ENCODE data around the gene ASF1A. TPM values are rescaled to one million over a fixed set of nuclear protein-coding genes. Genes with fewer than 3 reads are reported as not detected.

The ASF1A gene
- total and polyA plus RNA-seq, 9 of the 15 experiments (the other 6 are each of a cell fraction or from before 2014, with no cell fraction given): 31.5 to 45.3 (median 34.8) TPM

- Histone ChIP-seq H3K27ac (ENCODE audit: extremely low read depth, low read depth, low read length) (no peak overlapping the region), H3K9ac (ENCODE audit: insufficient read depth in 1 of 2, low read depth in 2 of 2, low read length in 2 of 2) (no peak overlapping the region), H3K9me1 (ENCODE audit: control insufficient read depth, insufficient read depth, low read length) (no peaks in the 10 kb centered on the region), H3K4me3 (no peak overlapping the region), H4K20me1 (replicated peaks; ENCODE audit: control insufficient read depth, insufficient read depth, low read length) (no peaks in the 10 kb centered on the region), H3K4me2 (ENCODE audit: insufficient read depth, low read length) (no peak overlapping the region), H3K9me3 (replicated peaks; ENCODE audit: control insufficient read depth, insufficient read depth, low read depth, low read length) (no peaks in the 10 kb centered on the region), H3K27me3 (ENCODE audit: control insufficient read depth in 2 of 2, insufficient read depth in 2 of 2, low read length in 2 of 2) (no peaks in the 10 kb centered on the region), H3K36me3 (ENCODE audit: control insufficient read depth, insufficient read depth, low read length) (peaks cover 3% of the 10 kb centered on the region; the same call in 2 of the 3 replicates), H2AFZ (ENCODE audit: low read depth, low read length) (no peak overlapping the region), H3K79me2 (ENCODE audit: control insufficient read depth, insufficient read depth, low read length) (no peaks in the 10 kb centered on the region), H3K4me1 (replicated peaks in 1 of 2; ENCODE audit: control insufficient read depth in 2 of 2, insufficient read depth in 2 of 2, low read length in 2 of 2) (no peaks in the 10 kb centered on the region)
- ChIA-PET CTCF (ENCODE audit: low intra/inter-chr PET ratio) (no interaction called here), POLR2A (interaction anchor here (0.7 kb wide), 1 partner anchor 183 kb away, joined by 3 read pairs; no protein-coding TSS in a partner anchor)
- WGBS (ENCODE audit: insufficient coverage, low coverage, missing lambda C conversion rate): 89% methylated on average over 4 of the region's 4 CpGs
- DNase-seq (ENCODE audit: extremely low read depth in 1 of 4, low spot score in 3 of 4): no peak
- ATAC-seq: no peak
- no TSS peak for BruUV-seq (replicated peaks)
- FAIRE-seq: no peak
- intact Hi-C loops (cut with micrococcal nuclease): no loop called here
- in situ Hi-C loops (cut with MboI): no loop called here
- no peak for TF ChIP-seq MIER1 (IDR thresholded peaks at IDR 0.05; ENCODE audit: low read depth)
- TF ChIP-seq SIN3B (IDR thresholded peaks at IDR 0.05; ENCODE audit: low read depth): no peak
- TF ChIP-seq CXXC5 (CRISPR knock-in tag; IDR thresholded peaks at IDR 0.05): no peak
- TF ChIP-seq ZNF224 (CRISPR knock-in tag; IDR thresholded peaks at IDR 0.05): no peak
- TF ChIP-seq TAL1 (IDR thresholded peaks at IDR 0.05): no peak
- TF ChIP-seq BCOR (IDR thresholded peaks at IDR 0.05): no peak
- TF ChIP-seq SMARCB1 (IDR thresholded peaks at IDR 0.05; ENCODE audit: insufficient read length, low read depth): no peak
- no peak for TF ChIP-seq MBD1 (CRISPR knock-in tag; IDR thresholded peaks at IDR 0.05)
- no peak for TF ChIP-seq TCF15 (CRISPR knock-in tag; IDR thresholded peaks at IDR 0.05)
- no peak for TF ChIP-seq AFF1 (IDR thresholded peaks at IDR 0.05; ENCODE audit: low read depth in 1 of 2, partially characterized antibody in 2 of 2)
- TF ChIP-seq HINFP (tag; conservative IDR thresholded peaks at IDR 0.05; ENCODE audit: low read depth): no peak
- TF ChIP-seq BHLHE40 (IDR thresholded peaks at IDR 0.05; ENCODE audit: low read length): no peak
- no peak for TF ChIP-seq SIX5 (IDR thresholded peaks at IDR 0.05; ENCODE audit: borderline replicate concordance in 1 of 2, insufficient read depth in 1 of 2, low read depth in 1 of 2, low read length in 2 of 2)
- no peak for TF ChIP-seq SNAPC5 (CRISPR knock-in tag; IDR thresholded peaks at IDR 0.05)
Observed at GRCh38 chr6:118856301-118856700, 37.7 kb upstream of the ASF1A start.
